DLD1 (cell line): ENCODE measurements around the gene PRKCA.

Experiments
- in situ Hi-C: cut with HindIII; loops from 2 replicates; pipeline ENCODE4 v1.10.0; 2017; ENCODE audit warnings: low sequenced_read_pairs

PRKCA gene

DNA sequence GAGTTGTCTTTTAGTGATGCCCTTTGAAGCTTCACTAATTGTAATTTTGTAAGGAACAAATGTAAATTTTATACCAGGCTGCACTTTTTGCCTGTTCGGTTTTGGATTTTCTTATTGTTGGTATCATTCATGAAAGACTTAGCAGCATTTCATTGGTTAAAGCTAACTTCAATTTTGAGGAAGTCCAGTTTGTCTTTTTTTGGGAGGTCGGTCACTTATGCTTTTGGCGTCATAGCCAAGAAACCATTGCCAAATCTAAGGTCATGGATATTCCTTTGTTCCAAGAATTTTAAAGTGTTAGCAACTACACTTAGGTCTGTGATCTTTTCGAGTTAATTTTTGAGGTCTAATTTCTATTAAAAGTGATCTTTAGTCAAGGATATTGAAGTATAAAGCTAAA lies 77.1 kb downstream of the PRKCA start:
- in situ Hi-C loops = no loop called here

DNA sequence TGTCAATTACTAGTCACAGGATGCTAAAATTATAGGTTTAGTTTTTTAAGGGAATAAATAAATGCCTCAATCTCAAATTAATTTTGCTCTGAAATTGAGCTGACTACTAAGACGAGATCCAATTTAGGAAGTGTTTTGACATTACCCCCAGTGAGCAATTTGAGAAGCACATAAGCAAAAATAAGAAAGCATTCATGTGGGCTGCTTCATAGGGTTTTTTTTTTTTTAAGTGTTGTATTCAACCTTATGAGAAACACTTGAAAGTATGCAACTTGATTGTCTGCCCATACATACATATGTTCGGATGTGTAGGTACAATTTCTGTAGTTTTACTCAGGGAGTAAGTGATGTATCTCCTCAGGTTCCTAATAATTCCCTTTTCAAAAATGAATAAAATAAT lies 77.6 kb downstream of the PRKCA start:
- in situ Hi-C loops = no loop called here

DNA sequence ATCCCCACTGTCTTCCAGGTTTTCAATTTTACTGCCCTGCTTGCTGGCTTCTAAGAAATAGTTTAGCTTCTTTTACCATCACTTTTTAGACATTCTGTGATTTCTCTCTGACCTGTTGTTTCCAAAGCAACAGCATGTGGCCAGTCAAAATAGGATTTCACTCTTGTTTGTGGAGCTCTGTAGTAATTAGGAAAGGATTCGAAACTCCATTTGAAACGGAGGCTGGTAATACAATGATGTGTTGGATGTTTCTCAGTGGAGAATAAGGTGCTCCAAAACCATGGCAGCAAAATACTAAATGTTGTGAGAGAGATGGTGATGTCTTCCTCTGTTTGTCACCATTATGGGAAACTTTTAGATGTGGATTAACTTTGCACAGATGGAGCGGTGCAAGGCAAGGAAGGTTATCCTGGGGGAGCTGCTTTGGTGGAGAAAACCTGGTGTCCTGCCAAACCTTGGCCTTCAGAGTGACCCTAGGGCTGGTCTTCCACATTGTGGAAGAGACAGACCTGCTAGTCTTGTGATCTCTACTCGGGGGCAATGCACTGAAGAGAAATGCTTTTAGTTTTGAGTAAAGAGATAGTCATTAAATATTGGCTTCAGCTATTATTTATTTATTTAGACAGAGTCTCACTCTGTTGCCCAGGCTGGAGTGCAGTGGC lies 79.4 kb downstream of the PRKCA start:
- in situ Hi-C loops = no loop called here

DNA sequence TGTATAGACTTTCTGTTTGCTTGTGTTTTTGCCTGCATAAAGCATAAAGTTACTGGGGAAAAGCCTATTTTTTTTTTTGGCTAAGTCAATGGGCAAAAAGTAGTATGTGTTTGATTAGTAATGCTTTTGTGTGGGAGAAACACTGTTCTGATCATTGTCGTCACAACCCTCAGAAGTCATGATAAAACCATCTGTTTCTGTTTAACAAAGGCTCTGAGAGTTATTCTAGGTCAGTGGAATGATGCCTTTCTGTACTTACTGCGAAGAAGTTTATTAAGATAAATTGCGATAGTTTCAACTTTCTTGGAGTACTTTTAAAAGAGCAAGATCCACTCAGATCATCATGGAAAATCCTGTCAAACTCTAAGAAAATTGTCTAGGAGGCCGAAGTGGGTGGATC lies 80.9 kb downstream of the PRKCA start:
- in situ Hi-C loops = no loop called here

DNA sequence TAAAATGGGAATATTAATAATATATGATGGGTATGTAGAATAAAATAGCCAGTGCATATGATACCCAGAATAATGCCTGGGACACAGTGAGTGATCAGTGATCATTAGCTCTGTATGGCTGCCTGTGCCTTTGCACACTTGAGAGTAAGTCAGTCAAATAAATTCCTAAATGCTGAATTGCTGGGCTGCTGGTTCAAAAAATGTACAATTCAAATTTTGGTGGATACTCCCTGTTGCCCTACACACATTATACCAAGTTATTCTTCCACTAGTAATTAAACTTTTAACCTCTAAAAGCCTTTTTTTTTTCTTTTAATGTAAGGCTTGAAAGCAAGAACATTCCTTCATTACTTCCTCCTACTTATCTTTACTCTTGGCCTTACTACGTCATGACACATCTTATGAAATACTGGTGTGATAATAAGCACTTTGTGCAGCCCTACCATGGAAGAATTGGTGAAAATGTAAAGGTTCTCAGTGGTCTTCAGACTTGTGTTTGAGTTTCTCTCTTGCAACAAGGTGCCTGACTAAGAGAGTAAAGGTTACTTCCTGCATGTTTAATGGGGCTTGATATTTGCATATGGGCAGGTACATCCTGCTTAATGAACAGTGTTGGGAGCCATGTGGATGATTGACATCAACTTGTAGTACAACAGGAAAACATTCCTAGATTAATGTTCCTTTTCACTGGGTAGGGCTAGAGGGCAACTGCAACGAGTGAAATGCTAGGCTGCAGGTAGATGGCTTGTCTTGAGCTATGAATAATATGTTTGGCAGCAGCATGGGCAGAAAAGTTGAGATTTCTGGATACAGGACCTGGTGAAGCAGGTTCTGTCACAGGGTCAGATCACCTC lies 84.3 kb downstream of the PRKCA start:
- in situ Hi-C loops = no loop called here

DNA sequence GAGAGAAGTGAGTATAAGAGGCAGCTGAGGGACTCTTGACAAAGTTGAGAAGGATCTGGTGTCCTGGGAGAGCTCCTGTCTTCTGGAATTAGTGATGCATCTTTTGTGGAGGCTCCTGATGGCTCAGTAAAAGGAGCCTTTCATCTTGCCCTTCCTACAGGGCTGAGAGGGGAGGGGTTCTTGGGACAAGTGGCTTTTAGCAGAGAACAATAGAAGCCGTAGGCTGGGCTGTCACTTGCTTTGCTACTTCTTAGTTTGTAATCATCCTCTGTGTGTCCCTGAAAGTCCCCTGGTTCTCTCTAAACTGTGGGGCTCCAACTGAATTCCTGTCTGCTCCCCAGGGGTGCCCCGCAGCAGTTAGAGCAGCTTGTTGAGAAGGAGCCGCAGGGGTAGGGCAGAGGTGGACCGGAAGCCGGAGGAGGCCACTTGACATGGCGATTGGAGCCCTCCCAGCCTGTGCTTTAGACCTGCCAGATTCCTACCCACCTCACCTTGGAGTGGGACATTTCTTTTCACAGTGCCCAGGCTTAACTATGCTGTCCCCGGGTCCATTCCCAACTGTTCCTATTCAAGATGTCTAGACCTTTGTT lies 85.1 kb downstream of the PRKCA start:
- in situ Hi-C loops = no loop called here

DNA sequence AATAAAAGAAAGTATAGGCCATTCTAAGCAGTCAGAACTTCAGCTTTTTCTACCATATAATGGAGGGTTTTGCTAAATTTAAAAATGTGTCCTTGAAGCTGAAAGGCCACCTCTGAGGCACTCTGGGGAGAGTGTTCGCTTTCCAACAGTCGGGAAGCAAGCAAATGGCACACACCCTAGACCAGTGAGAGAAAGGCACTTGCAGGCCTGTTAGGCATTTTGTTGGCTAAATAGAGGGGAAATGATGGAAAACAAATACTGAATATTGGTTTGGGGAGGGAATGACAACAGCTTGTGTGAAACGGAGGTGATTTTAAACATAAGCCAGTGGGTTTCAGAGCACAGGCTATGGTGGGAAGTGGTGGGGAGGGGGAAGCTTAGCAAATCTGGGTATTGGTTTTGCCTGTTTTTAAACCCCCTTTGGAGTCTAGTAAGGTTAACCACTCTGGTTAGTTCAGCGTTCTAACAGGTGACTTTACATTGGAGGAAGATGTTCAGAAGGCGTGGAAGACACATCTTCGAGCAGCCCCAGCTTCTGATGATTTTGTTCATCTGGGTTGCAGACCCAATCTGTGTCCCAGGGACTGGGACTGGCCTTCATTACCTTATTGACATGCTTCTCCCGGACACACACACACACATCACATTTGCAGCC lies 90.5 kb downstream of the PRKCA start:
- in situ Hi-C loops = no loop called here

DNA sequence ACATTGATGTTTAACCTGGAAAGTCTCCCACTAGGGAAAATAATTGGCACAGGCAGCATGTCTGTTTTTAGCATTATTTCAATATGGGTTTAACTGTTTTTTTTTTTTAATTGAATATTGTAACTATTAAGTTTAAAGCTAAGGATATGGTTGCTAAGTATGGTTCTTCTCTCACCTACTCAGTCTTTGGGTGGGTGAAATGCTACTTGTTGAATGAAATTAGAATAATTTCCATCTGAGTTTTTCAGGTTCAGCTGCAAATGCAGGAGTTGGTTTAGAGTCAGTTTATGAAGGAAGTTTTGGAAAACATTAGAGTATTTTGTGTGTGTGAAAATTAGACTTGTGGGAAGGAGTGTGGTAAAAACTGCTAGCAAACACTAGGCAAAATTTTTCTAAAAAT lies 93.5 kb downstream of the PRKCA start:
- in situ Hi-C loops = no loop called here

DNA sequence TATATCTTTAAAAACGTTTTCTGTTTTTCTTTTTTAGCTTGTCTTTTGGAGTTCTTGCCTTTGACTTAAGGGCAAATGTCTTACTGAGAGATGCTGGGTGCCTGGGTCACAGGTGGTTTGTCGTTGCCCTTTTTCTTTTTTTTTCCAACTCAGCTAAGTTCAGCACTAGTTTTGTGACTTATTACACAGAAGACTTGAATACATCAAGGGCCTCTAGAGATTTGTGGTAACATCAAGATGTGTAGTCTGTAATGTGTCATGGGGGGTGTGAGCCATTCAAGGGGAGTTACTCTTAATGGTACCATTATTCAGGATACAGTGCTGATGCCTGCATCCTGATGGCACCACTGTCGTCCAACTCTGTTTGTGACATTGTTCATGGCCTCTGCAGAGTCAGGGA lies 95.1 kb downstream of the PRKCA start:
- in situ Hi-C loops = no loop called here

DNA sequence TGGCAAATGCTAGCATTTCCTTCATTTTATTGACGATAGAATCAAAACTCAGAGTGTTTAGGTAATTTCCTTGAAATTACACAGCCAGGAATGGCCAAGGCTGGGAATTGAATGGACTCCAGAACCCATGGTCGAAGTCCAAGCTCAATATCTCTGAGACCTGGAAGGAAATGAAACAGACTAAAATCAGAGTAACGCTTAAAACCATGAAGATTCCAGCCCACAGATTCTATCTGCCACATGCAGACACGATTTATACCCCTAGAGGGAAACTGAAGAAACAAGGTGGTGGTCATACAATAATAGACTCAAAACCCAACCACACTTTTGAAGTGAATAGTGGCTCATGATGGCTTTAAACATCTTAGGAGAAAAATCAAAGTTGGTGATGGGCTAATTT lies 95.6 kb downstream of the PRKCA start:
- in situ Hi-C loops = no loop called here

DNA sequence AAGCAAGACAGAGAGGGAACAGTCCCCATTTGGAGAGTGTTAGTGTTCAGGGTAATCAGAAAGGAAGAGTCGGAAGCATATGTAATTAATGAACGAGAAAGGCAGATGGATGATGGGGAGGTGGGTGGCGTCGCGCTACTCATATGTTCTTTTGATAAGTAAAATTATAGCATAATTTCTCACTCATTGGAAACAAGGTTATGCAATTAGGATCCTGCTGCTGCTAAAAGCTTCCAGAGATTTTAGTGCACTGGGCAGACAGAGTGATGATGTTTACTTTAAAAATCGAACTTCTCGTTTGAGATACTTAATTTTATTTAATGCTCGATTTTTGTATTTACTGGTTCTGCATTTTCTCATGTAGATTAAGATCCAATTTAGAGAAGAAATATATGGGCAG lies 96.2 kb downstream of the PRKCA start:
- in situ Hi-C loops = no loop called here

DNA sequence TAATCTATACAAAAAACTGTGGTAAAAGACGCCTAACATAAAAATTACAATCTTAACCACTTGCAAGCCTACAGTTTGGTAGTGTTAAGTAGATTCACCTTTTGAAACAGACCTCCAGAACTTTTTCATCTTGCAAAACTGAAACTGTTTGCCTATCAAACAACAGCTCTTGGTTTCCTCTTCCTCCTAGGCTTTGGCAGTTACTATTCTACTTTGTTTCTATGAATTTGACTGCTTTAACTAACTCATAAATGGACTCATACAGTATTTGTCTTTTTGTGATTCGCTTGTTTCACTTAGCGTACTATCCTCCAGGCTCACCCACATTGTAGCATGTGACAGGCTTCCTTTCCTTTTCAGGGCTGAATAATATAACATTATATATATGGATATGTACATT lies 97.0 kb downstream of the PRKCA start:
- in situ Hi-C loops = no loop called here

DNA sequence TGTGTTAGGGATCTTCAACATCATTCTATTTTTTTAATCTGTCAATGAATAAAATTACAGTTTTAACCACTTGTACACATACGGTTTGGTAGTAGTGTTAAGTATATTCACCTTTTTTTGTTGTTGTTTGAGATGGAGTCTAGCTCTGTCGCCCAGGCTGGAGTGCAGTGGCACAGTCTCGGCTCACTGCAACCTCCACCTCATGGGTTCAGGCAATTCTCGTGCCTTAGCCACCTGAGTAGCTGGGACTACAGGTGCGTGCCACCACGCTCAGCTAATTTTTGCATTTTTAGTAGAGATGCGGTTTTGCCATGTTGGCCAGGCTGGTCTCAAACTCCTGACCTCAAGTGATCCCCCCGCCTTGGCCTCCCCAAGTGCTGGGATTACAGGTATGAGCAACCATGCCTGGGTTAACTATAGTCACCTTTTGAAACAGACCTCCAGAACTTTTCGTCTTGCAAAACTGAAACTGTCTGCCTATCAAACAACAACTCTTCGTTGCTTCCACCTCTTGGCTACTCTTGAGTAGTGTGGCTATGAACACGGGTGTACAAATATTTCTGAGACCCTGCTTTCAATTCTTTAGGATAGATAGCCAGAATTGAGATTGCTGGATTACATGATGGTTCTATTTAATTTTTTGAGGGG lies 97.8 kb downstream of the PRKCA start:
- in situ Hi-C loops = loop anchor here (5.0 kb wide), 1 partner anchor 37 kb away; no protein-coding TSS in a partner anchor

DNA sequence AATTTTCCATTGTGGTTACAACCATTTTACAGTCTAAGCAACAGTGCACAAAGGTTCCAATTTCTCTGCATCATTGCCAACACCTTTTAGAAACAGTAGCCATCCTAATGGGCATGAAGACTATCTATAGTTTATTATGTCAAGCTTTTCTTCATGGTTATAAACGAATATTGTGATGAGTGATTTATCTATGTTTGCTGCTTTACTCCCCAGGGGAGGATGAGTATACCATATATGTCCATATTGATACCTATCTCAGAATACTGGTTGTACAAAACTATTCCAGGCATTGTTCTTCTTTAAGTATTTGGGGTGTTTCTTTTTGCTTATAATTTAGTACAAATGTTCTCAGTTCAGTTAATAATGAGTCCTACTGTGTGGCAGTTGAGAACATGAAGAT lies 98.3 kb downstream of the PRKCA start:
- in situ Hi-C loops = loop anchor here (5.0 kb wide), 1 partner anchor 37 kb away; no protein-coding TSS in a partner anchor

DNA sequence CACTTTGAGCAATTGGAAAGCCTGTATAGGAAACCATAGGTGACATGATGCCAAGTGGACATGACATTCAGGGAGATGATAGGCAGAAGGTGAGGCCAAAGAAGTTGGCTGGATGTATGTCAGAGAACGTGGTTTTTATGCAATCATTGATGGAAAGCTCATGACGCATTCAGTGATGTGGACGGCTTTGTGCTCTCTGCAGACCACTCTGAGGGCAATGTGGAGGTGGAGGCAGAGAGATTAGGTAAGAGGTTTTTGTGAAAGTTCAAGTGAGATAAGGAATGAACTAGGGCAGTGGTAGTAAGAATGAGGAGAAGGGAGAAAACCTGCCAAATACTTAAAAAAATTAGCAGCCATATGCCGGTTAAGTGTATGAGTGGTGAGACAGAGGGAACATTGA lies 99.0 kb downstream of the PRKCA start:
- in situ Hi-C loops = loop anchor here (5.0 kb wide), 1 partner anchor 36 kb away; no protein-coding TSS in a partner anchor

DNA sequence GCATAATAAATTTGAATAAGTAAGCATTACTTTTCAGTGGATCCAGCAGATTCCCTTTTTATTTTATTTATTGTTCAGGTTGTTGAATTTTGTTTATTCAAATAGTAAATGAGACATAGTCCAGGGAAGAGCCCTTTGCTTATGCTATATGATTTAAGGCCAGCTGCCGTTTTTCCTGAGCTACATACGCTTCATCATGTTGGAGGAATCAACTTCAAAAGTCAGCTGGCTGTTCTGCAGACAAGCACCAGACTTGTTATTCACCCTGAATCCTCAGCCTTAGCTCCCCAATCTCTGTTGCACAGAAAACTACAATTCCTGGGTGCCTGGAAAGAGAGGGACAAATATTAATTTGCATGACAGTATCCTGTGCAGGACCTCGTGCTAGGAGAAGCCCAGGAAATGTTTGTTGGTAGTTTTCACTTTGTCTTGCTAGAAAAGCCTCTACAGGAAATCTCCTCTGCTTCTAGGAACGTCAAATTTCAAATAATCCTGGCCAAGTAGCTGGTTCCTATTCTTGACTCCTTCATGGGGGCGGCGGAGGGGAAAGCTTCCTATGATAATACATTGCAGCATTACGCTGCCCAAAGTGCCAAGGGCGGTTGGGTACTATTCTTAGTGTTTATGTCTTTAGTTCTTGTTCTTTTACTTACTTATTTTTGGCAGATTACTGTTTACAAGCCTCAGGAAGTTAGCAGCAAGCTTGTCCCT lies 101.6 kb downstream of the PRKCA start:
- in situ Hi-C loops = loop anchor here (5.0 kb wide), 1 partner anchor 33 kb away; no protein-coding TSS in a partner anchor

DNA sequence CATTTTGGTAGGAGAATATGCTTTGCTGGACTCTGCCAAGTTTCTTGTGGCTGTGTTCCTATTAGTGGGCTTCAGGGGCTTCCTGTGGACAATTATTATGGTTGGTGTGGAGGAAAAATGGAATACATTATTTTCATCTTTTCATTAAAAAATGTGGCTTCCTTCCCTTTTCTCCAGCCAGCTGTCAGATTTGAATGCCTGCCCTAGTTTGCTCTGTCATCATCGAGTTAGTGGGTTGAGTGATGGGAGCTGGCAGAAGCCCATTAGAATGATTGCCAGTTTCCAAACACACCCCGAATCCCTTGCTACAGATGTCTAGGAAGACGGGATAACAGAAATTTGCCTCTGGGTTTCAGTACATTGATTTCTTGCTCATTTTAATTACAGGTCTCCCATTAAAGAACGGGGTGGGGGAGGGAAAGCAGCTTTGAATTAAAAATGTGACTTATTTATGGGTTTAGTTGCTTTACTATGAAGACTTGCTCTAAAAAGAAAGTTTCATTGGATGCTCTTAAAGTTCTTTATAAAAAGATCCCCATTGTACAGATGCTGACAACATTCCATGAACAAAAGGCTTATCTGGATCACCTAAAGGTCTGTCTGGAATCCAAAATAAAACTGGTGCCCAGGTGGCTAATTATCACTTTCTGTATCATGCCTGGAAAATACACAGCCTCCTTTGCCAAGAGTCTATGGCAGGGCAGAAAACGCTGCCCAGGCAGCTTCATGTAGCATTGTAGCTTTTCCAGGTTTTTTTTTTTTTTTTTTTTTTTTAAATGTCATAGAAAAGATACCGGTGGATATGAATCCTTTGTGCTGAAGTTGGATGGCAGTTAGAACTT lies 103.6 kb downstream of the PRKCA start:
- in situ Hi-C loops = no loop called here

DNA sequence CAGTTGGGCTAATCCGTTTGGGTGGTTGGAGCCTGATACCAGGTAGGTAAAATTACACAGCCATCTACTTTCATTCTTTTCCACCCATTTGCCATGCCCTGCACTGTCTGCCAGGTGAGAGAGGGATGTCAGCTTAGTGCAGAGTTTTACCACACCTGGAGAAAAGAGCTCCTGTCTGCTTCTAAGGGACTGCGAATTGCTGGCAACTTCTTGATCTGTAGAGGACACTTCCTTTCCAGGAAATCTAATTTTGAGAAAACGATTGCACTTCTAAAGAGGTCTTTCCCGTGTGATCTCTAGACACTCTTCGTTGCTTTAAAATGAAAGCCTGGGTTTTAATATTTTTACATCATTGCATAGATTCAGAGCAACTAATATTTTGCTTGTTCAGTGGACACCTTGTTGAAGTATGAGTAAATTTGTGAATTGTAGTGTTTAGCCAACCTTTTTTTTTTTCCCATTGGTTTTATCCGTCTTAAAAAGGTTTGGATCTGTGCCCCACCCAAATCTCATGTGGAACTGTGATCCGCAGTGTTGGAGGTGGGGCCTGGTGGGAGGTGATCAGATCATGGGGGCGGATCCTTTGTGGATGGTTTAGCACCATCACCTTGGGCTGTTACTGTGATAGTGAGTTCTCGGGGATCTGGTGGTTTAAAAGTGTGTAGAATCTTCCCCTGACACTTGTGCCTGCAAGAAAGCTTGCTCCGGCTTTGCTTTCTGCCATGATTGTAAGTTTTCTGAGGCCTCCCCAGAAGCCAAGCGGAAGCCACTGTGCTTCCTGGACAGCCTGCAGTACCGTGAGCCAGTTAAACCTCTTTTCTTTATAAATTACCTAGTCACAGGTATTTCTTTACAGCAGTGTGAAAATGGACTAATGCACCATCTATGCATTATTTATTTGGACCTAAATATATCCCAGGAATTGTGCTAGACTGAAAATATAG lies 104.6 kb downstream of the PRKCA start:
- in situ Hi-C loops = no loop called here
